ENCODE results near the gene CELSR1.
A peak's percentile ranks its signal among the peaks of the same experiment; 100 is the strongest.

CELSR1 gene

GRCh38 chr22:46449974-46450745 is 87.3 kb downstream of the CELSR1 start:
- Histone ChIP-seq H3K4me3 (ENCODE audit: low read depth, low read length) (no peak overlapping the region), H3K27ac (ENCODE audit: low read depth, low read length) (no peak overlapping the region), H3K4me2 (ENCODE audit: low read length) (no peak overlapping the region), H3K9ac (ENCODE audit: low read length) (no peak overlapping the region), H4K8ac (ENCODE audit: low read depth, low read length) (no peak overlapping the region), H3K9me3 (ENCODE audit: insufficient read depth, low read depth, low read length) (peaks cover 3% of the 10 kb centered on the region), H3K36me3 (ENCODE audit: control insufficient read depth in 1 of 2, insufficient read depth in 2 of 2, low read length in 2 of 2) (no peaks in the 10 kb centered on the region), H3K4ac (ENCODE audit: low read depth, low read length) (no peak overlapping the region), H2BK12ac (ENCODE audit: low read length) (no peak overlapping the region), H2AFZ (ENCODE audit: insufficient read depth, low read length, poor library complexity) (no peak overlapping the region), H2AK5ac (ENCODE audit: low read length) (no peak overlapping the region), H3K27me3 (ENCODE audit: insufficient read depth, low read length) (no peaks in the 10 kb centered on the region), H4K12ac (ENCODE audit: low read depth, low read length) (no peak overlapping the region), H3K79me2 (ENCODE audit: control insufficient read depth, insufficient read depth, low read length, poor library complexity) (no peaks in the 10 kb centered on the region), H3K4me1 (ENCODE audit: control insufficient read depth in 1 of 2, insufficient read depth in 2 of 2, low read length in 2 of 2) (peaks cover 34 to 49% of the 10 kb centered on the region in 2 experiments), H3K14ac (ENCODE audit: low read length) (no peak overlapping the region), H2BK5ac (ENCODE audit: low read depth, low read length, poor library complexity) (no peak overlapping the region), H4K91ac (ENCODE audit: low read depth, low read length) (no peak overlapping the region), H3K79me1 (ENCODE audit: low read length) (peaks cover 16% of the 10 kb centered on the region), H2BK120ac (ENCODE audit: insufficient read depth, low read length, poor library complexity) (no peak overlapping the region), H3K23ac (ENCODE audit: low read length) (no peak overlapping the region), H3K18ac (ENCODE audit: low read length) (peak overlapping the region; percentile 4)
- no peak for DNase-seq
- no CpG with 5 or more reads among the region's 16 CpGs for WGBS (ENCODE audit: extremely low coverage, insufficient coverage, insufficient read length)

- Histone ChIP-seq H3K27me3 (ENCODE audit: insufficient read depth, low read length) (no peaks in the 10 kb centered on the region), H3K9me3 (ENCODE audit: insufficient read depth, low read depth, low read length) (peaks cover 3% of the 10 kb centered on the region), H3K4me3 (ENCODE audit: low read depth, low read length) (no peak overlapping the region), H3K18ac (ENCODE audit: low read length) (no peak overlapping the region), H3K14ac (ENCODE audit: low read length) (no peak overlapping the region), H3K79me2 (ENCODE audit: control insufficient read depth, insufficient read depth, low read length, poor library complexity) (no peaks in the 10 kb centered on the region), H4K8ac (ENCODE audit: low read depth, low read length) (no peak overlapping the region), H3K36me3 (ENCODE audit: control insufficient read depth in 1 of 2, insufficient read depth in 2 of 2, low read length in 2 of 2) (no peaks in the 10 kb centered on the region), H3K4me2 (ENCODE audit: low read length) (no peak overlapping the region), H3K79me1 (ENCODE audit: low read length) (peaks cover 16% of the 10 kb centered on the region), H4K91ac (ENCODE audit: low read depth, low read length) (no peak overlapping the region), H2AFZ (ENCODE audit: insufficient read depth, low read length, poor library complexity) (no peak overlapping the region), H3K27ac (ENCODE audit: low read depth, low read length) (no peak overlapping the region), H2AK5ac (ENCODE audit: low read length) (no peak overlapping the region), H2BK12ac (ENCODE audit: low read length) (no peak overlapping the region), H3K4me1 (ENCODE audit: control insufficient read depth in 1 of 2, insufficient read depth in 2 of 2, low read length in 2 of 2) (peaks cover 29 to 40% of the 10 kb centered on the region in 2 experiments), H4K12ac (ENCODE audit: low read depth, low read length) (no peak overlapping the region), H3K9ac (ENCODE audit: low read length) (no peak overlapping the region), H2BK120ac (ENCODE audit: insufficient read depth, low read length, poor library complexity) (no peak overlapping the region), H3K4ac (ENCODE audit: low read depth, low read length) (no peak overlapping the region), H2BK5ac (ENCODE audit: low read depth, low read length, poor library complexity) (no peak overlapping the region), H3K23ac (ENCODE audit: low read length) (no peak overlapping the region)
- WGBS (ENCODE audit: extremely low coverage, insufficient coverage, insufficient read length), result 100% methylated on average over 1 of the region's 2 CpGs
- DNase-seq, result no peak
These were observed 88.2 kb downstream of the CELSR1 start for GRCh38 chr22:46449116-46449691.

DNA sequence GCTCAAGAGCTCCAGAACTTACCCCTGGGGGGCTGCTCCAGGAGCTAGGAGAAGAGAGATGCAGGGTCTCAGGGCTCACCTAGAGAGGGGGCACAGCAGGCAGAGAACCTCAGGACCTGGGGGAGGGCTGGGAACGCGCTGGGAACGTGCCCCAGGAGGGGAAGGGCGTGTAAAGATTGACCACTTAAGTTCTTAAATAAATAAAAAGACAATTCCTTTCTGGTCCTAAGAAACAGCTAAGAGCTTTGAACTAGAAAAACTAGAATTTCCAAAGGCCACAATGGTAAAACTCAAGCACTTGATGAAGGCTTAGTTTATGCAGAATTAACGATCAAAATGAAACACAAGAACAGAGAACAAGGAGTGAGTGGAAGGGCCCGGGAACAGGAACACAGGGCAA is 89.1 kb downstream of the CELSR1 start:
- Histone ChIP-seq H3K23ac (ENCODE audit: low read length) (no peak overlapping the region), H3K9ac (ENCODE audit: low read length) (no peak overlapping the region), H3K36me3 (ENCODE audit: control insufficient read depth in 1 of 2, insufficient read depth in 2 of 2, low read length in 2 of 2) (no peaks in the 10 kb centered on the region), H4K8ac (ENCODE audit: low read depth, low read length) (no peak overlapping the region), H3K4ac (ENCODE audit: low read depth, low read length) (no peak overlapping the region), H4K12ac (ENCODE audit: low read depth, low read length) (no peak overlapping the region), H3K27me3 (ENCODE audit: insufficient read depth, low read length) (no peaks in the 10 kb centered on the region), H2AK5ac (ENCODE audit: low read length) (no peak overlapping the region), H3K79me1 (ENCODE audit: low read length) (peaks cover 11% of the 10 kb centered on the region), H3K9me3 (ENCODE audit: insufficient read depth, low read depth, low read length) (peaks cover 3% of the 10 kb centered on the region), H3K14ac (ENCODE audit: low read length) (no peak overlapping the region), H2BK120ac (ENCODE audit: insufficient read depth, low read length, poor library complexity) (no peak overlapping the region), H3K4me2 (ENCODE audit: low read length) (no peak overlapping the region), H2BK5ac (ENCODE audit: low read depth, low read length, poor library complexity) (no peak overlapping the region), H3K79me2 (ENCODE audit: control insufficient read depth, insufficient read depth, low read length, poor library complexity) (no peaks in the 10 kb centered on the region), H2BK12ac (ENCODE audit: low read length) (no peak overlapping the region), H3K4me3 (ENCODE audit: low read depth, low read length) (no peak overlapping the region), H3K27ac (ENCODE audit: low read depth, low read length) (no peak overlapping the region), H2AFZ (ENCODE audit: insufficient read depth, low read length, poor library complexity) (no peak overlapping the region), H4K91ac (ENCODE audit: low read depth, low read length) (no peak overlapping the region), H3K4me1 (ENCODE audit: control insufficient read depth in 1 of 2, insufficient read depth in 2 of 2, low read length in 2 of 2) (peaks cover 20 to 36% of the 10 kb centered on the region in 2 experiments), H3K18ac (ENCODE audit: low read length) (no peak overlapping the region)
- no peak for DNase-seq
- WGBS (ENCODE audit: extremely low coverage, insufficient coverage, insufficient read length), result no CpG with 5 or more reads among the region's 6 CpGs

DNA sequence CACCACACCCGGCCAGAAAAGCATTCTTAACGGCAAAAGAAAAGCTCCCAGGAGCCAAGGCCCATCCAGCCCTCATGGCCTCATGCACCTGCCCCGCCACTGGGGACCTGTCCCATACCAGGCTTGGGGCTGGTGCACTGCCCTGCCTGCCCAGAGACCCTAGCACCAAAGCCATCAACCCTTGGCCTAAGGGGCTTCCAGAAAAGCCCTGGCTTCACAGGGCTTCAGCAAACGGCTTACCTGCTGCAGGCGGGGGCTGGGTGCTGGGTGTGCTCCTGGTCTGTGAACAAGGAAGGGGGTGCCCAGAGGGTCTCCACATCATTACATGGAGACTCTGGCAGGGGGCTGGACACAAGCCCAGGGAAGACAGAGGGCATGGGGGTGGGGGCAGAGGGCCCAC is 89.5 kb downstream of the CELSR1 start:
- H4K91ac ChIP-seq (ENCODE audit: low read depth, low read length), result no peak overlapping the region
- no peaks in the 10 kb centered on the region for H3K79me2 ChIP-seq (ENCODE audit: control insufficient read depth, insufficient read depth, low read length, poor library complexity)
- H3K27me3 ChIP-seq (ENCODE audit: insufficient read depth, low read length), result no peaks in the 10 kb centered on the region
- no peak for DNase-seq
- no peak overlapping the region for H3K4ac ChIP-seq (ENCODE audit: low read depth, low read length)
- no peak overlapping the region for H3K27ac ChIP-seq (ENCODE audit: low read depth, low read length)
- H3K4me1 ChIP-seq (ENCODE audit: control insufficient read depth in 1 of 2, insufficient read depth in 2 of 2, low read length in 2 of 2), result peaks cover 18 to 36% of the 10 kb centered on the region in 2 experiments
- no peak overlapping the region for H3K23ac ChIP-seq (ENCODE audit: low read length)
- no peaks in the 10 kb centered on the region for H3K36me3 ChIP-seq (ENCODE audit: control insufficient read depth in 1 of 2, insufficient read depth in 2 of 2, low read length in 2 of 2)
- H4K12ac ChIP-seq (ENCODE audit: low read depth, low read length), result no peak overlapping the region
- H2BK120ac ChIP-seq (ENCODE audit: insufficient read depth, low read length, poor library complexity), result no peak overlapping the region
- no peak overlapping the region for H3K4me2 ChIP-seq (ENCODE audit: low read length)
- no peak overlapping the region for H3K4me3 ChIP-seq (ENCODE audit: low read depth, low read length)
- no peak overlapping the region for H3K14ac ChIP-seq (ENCODE audit: low read length)
- WGBS (ENCODE audit: extremely low coverage, insufficient coverage, insufficient read length), result no CpG with 5 or more reads among the region's 5 CpGs
- no peak overlapping the region for H2AFZ ChIP-seq (ENCODE audit: insufficient read depth, low read length, poor library complexity)
- no peak overlapping the region for H2BK5ac ChIP-seq (ENCODE audit: low read depth, low read length, poor library complexity)
- peaks cover 3% of the 10 kb centered on the region for H3K9me3 ChIP-seq (ENCODE audit: insufficient read depth, low read depth, low read length)
- no peak overlapping the region for H2AK5ac ChIP-seq (ENCODE audit: low read length)
- no peak overlapping the region for H3K18ac ChIP-seq (ENCODE audit: low read length)
- no peak overlapping the region for H4K8ac ChIP-seq (ENCODE audit: low read depth, low read length)
- H2BK12ac ChIP-seq (ENCODE audit: low read length), result no peak overlapping the region
- peaks cover 8% of the 10 kb centered on the region for H3K79me1 ChIP-seq (ENCODE audit: low read length)
- no peak overlapping the region for H3K9ac ChIP-seq (ENCODE audit: low read length)

Data from trophoblast cell (in vitro differentiated cells and primary cell).